Prostate gland (tissue), 2 donors: Measurements from ENCODE around the gene FRMD4A. TPM values are rescaled to one million over a fixed set of nuclear protein-coding genes. Genes with fewer than 3 reads are reported as not detected.

Experiments
- DNase-seq: peaks from one replicate; pipeline ENCODE4 v3.0.0-alpha.2; 2019; ENCODE audit warnings: low spot score
- H3K27ac ChIP-seq, 2 donors: fragments of 200-600 bp; sonication (generic); 2 replicates each; pipeline ENCODE4 v1.5.1; 2017 to 2019
- H3K27me3 ChIP-seq: fragments of 200-600 bp; sonication (generic); replicated peaks from 2 replicates; pipeline ENCODE4 v1.5.1; 2019; ENCODE audit not compliant: insufficient read depth
- H3K36me3 ChIP-seq, 2 donors: fragments of 200-600 bp; sonication (generic); 1 replicate in 1 of 2; 2 replicates in 1 of 2; pipeline versions ENCODE4 v1.5.1 to v1.8.1; 2017 to 2019
- H3K4me1 ChIP-seq: fragments of 200-600 bp; sonication (generic); replicated peaks from 2 replicates; pipeline ENCODE4 v1.5.1; 2019
- H3K4me3 ChIP-seq, 2 donors: fragments of 200-600 bp; sonication (generic); 2 replicates each; pipeline ENCODE4 v1.5.1; 2017 to 2019
- H3K9me3 ChIP-seq: fragments of 200-600 bp; sonication (generic); 2 replicates; pipeline ENCODE4 v1.5.1; 2017
- CTCF ChIP-seq, 4 experiments: fragments of 200-600 bp in 2 of 4; fragments of 450-650 bp in 2 of 4; sonication (generic) in 2 of 4; IDR thresholded peaks; 1 replicate in 3 of 4; 2 replicates in 1 of 4; pipeline ENCODE4 v1.5.1; 2016 to 2019; ENCODE audit warnings: antibody characterized with exemption in 4 of 4, mild to moderate bottlenecking in 2 of 4, moderate library complexity in 2 of 4
- POLR2A ChIP-seq: fragments of 450-650 bp; IDR thresholded peaks from one replicate; pipeline ENCODE4 v1.6.1; 2016; ENCODE audit warnings: antibody characterized with exemption, mild to moderate bottlenecking
- POLR2AphosphoS5 ChIP-seq: sonication (generic); formaldehyde crosslinking; IDR thresholded peaks from one replicate; pipeline ENCODE4 v1.6.1; 2017; ENCODE audit warnings: antibody characterized with exemption
- WGBS: methylation state at CpG from one replicate; pipeline ENCODE4 v1.1.5; 2018; 5-methylcytosine and 5-hydroxymethylcytosine counted together
- intact Hi-C: fragments of 100-400 bp; cut with DNase I; formaldehyde crosslinking; loops from one replicate; pipeline ENCODE4 v1.14.2; 2022
- total RNA-seq, 2 donors: library from RNA; depleted of rRNA; stranded (reverse); fragments of >200 nt; gene quantifications; one replicate each; pipeline ENCODE4 v1.1.0, GENCODE V29; 2016

FRMD4A gene
- total RNA-seq, 2 donors from 2014 or later: 38.0 to 53.2 TPM

- intact Hi-C loops: no loop called here
- TF ChIP-seq POLR2AphosphoS5 (no peak), POLR2A (no peak), CTCF (IDR thresholded peaks at IDR 0.05) (no peak)
- no peak overlapping the region for H3K4me3 ChIP-seq
- WGBS: 81% methylated on average over 2 of the region's 2 CpGs
- no peaks in the 10 kb centered on the region for H3K36me3 ChIP-seq
- H3K27ac ChIP-seq: no peak overlapping the region
- no peak for DNase-seq
- no peaks in the 10 kb centered on the region for H3K9me3 ChIP-seq
- H3K4me1 ChIP-seq: no peaks in the 10 kb centered on the region
- no peaks in the 10 kb centered on the region for H3K27me3 ChIP-seq
Measured at GRCh38 chr10:13936826-13937225, 393.9 kb downstream of the FRMD4A start.

DNA sequence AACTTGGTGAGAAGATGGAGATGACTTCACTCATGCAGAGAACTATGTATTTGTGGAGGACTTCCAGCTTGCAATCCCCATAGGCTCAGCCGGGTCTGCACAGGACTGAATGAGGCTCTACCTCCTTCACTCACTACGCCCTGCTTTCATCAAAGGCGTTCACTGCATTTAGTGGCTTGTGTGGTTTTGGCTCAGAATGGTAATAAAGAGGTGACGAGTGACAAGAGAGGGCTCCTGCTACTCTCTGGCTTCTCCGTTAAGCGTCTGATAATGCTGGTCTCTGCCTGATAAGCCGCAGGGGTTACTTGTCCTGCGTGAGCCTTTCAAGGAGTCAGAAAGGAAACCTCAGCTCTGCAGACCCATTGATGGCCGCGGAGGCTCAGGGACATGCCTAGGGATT is 400.6 kb downstream of the FRMD4A start:
- H3K27me3 ChIP-seq: no peaks in the 10 kb centered on the region
- H3K36me3 ChIP-seq: no peaks in the 10 kb centered on the region
- H3K9me3 ChIP-seq: no peaks in the 10 kb centered on the region
- no peaks in the 10 kb centered on the region for H3K4me1 ChIP-seq
- TF ChIP-seq POLR2AphosphoS5 (no peak), CTCF (IDR thresholded peaks at IDR 0.05) (no peak), POLR2A (no peak)
- H3K4me3 ChIP-seq: no peak overlapping the region
- no peak overlapping the region for H3K27ac ChIP-seq
- WGBS: 74% methylated on average over 10 of the region's 10 CpGs
- DNase-seq: no peak
- intact Hi-C loops: no loop called here

GRCh38 chr10:13928451-13928850 is 402.3 kb downstream of the FRMD4A start:
- no peak for TF ChIP-seq CTCF (IDR thresholded peaks at IDR 0.05)
- TF ChIP-seq POLR2A: no peak
- TF ChIP-seq POLR2AphosphoS5: no peak

DNA sequence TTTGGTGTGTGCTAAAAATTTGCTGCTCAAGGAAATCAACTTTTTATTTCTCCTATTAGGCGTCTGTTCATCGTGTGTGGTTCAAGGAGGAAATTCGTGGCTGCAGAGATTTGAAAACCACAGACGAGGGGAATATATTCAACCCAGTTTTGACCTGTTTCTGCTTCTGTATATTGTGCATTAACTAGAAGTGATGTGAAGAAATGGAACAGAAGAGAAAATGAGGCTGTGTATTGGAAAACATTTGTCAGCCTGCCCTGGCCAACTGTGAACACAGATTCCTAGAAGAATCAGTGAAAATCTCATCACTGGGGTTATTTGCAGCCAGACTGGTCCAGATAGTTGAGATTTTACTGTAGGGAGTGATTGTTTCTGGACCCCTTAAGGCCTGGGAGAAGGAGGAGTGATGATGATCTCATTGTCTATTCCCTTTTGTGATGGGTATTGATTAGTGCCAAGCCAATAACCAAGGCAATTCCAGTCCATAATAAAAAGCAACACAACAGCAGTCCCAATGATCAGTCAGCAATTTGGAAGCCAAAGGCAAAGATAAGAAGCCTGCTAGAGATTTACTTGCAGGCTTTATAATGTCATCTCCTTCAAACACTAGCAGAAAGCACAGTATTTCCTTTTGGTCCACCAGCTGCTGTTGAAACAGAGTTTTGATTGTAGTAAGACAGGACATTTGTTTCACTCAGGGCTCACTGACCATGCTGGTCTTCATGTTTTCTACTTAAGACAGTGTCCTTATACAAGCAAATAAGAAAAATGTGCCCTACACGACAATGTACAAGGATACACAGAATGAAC is 404.5 kb downstream of the FRMD4A start:
- H3K4me3 ChIP-seq: no peak overlapping the region
- H3K27me3 ChIP-seq: no peaks in the 10 kb centered on the region
- WGBS: 89% methylated on average over 5 of the region's 5 CpGs
- intact Hi-C loops: no loop called here
- H3K4me1 ChIP-seq: no peaks in the 10 kb centered on the region
- H3K36me3 ChIP-seq: no peaks in the 10 kb centered on the region
- H3K27ac ChIP-seq: no peak overlapping the region
- DNase-seq: no peak
- H3K9me3 ChIP-seq: no peaks in the 10 kb centered on the region
- TF ChIP-seq POLR2AphosphoS5 (no peak), POLR2A (no peak), CTCF (IDR thresholded peaks at IDR 0.05) (no peak)

More at GRCh38 chr10:13928451-13928850, 402.3 kb downstream of the FRMD4A start:
- no peak overlapping the region for H3K27ac ChIP-seq
- no peaks in the 10 kb centered on the region for H3K4me1 ChIP-seq
- no peak overlapping the region for H3K4me3 ChIP-seq
- intact Hi-C loops: no loop called here
- no peaks in the 10 kb centered on the region for H3K36me3 ChIP-seq
- H3K9me3 ChIP-seq: no peaks in the 10 kb centered on the region
- no peaks in the 10 kb centered on the region for H3K27me3 ChIP-seq
- WGBS: 29% methylated on average over 3 of the region's 3 CpGs
- no peak for DNase-seq
